Medulla oblongata (tissue), 1 donor: Measurements from ENCODE around the gene GASK1B.

Experiments
- DNase-seq: peaks from one replicate; pipeline ENCODE4 v3.0.0-alpha.2; 2015; ENCODE audit errors: extremely low spot score

GASK1B gene

DNA sequence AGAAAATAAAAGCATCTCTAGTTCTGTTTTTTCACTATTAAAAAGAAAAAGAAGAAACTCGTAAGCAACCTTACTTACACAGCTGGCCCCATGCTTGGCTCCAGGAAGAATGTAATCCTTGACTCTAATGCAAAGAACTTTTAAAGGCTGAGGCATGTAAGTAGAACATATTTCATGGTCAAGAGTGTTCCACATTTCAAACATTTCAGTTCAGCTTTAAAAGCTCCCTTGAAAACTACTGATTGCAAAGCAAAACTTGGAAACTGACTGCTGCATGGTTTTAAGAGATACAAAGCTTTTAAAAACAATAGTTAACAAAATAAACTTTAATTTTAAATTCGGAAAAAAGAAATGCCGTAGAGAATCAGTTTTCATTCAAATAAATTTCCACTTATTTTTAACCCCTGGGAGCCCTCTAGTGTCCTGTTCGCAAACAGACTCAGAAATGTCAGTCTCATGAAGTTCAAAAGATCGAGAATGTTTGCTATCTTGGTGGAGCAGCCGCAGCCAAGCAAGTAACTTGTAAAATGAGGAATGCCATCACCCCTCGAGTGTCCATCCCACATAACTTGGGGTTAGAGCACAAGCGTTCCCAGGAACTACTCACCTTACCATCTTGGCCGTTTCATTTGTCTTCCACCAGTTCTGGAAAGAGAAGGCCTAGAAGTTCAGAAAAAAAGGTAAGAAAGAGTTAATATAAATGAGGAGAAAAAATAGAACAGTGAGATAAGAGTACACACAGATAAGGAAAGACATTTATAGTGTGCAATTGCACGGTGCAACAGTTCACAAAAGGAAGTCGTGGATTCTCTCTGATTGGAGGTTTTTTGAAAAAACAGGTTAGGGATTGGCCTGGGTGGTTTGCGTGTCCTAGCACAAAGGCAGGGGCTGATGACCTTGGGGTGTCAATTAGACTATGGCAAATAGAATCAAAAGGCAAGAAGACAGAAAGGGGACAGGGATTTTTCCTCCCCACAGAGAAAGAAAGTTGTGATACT lies at the start of gene GASK1B:
GASK1B (minus strand) TSS at position 765 of the 998 bp plus-strand sequence. CDS start 1,650 bp downstream, outside the sequence.
- peak; percentile 79 for DNase-seq

DNA sequence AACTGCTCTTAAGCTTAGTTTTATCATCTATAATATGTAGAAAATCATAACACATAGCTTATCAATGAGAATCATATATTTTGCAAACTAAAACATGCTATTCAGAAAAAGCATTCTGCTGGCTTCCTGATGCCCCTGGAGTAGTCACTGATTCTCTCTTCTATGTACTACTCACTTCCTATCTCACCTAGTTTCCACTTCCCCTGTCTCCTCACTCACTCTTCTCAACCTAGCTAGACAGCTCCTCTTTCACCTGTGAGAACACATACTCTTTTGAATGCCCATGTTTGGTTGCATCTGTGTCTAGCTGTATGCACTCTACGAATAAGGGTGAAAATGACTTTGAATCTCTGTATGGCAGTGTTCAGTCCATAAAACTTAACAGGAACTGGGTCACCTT lies 46.8 kb upstream of the GASK1B start:
- DNase-seq, result no peak

DNA sequence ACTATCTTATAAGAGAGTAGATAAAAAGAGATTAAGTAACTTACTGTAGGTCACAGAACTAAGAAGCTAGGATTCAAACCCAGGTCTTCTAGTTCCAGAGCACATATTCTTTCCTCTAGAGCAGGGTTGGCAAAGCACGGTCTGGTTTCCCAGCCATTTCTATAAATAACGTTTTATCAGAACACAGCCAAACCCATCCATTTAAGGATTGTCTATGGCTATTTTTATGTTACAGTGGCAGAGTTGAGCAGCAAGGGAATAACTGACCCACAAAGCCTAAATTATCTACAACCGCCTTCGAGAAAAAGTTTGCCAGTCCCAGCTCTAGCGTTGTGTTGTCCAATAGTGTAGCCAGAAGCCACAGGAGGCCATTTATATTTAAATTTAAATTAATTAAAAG lies 44.9 kb upstream of the GASK1B start:
- DNase-seq, result no peak

DNA sequence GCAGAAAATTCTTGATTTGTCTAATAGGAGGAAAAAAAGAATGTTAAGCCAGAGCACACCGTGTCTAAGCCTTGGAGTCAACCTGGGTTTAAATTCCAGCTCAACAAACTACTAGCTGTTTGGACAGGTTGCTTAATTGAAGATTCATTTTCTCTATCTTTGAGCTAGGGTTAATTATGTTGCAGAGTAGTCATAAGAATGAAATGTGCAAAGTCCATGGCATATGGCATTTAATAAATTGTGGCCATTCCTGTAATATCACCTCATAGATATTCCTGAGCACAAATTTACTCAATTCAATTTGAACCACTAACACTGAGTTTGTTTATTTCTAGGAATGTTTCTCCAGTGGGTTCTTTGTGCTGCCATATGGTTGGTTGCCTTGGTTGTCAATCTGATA lies 42.0 kb upstream of the GASK1B start:
- DNase-seq, result no peak

DNA sequence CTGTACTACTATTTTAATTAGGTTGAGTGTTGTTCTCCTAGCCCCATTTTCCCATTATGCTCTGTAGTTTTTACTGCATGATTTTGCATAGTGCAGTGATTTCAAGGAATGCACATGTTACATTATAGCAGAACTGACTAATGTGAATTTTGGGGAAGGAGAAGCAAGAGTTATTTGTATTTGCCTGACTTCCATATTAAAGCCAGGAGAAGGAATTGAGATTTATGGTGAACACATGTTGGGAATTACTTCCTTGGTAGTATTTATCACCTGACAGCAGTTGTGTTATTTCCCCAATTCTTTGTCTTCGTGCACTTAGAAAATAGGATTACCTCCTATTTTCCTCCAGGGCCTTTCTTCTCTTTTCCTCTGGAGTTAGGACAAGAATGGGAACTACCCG lies 40.6 kb upstream of the GASK1B start:
- no peak for DNase-seq

DNA sequence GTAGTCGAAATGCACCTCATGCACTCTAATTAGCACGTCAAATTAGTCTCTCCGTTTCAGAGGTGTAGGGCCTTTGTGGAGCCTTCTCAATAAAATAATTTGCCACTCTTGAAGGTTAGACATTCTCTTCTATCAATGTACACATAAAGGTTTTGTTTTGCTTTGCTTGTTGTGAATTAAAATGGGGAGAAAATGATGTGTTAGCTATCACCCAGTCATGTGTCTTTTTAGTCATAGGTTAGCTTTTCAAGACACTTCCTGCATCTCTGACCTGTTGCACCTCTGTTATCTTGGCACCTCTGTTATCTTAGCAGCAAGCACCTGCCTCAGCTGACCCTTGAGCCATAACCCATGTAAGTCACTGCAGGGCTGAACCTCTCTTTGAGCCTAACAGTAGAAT lies 38.4 kb upstream of the GASK1B start:
- peak; percentile 59 for DNase-seq

DNA sequence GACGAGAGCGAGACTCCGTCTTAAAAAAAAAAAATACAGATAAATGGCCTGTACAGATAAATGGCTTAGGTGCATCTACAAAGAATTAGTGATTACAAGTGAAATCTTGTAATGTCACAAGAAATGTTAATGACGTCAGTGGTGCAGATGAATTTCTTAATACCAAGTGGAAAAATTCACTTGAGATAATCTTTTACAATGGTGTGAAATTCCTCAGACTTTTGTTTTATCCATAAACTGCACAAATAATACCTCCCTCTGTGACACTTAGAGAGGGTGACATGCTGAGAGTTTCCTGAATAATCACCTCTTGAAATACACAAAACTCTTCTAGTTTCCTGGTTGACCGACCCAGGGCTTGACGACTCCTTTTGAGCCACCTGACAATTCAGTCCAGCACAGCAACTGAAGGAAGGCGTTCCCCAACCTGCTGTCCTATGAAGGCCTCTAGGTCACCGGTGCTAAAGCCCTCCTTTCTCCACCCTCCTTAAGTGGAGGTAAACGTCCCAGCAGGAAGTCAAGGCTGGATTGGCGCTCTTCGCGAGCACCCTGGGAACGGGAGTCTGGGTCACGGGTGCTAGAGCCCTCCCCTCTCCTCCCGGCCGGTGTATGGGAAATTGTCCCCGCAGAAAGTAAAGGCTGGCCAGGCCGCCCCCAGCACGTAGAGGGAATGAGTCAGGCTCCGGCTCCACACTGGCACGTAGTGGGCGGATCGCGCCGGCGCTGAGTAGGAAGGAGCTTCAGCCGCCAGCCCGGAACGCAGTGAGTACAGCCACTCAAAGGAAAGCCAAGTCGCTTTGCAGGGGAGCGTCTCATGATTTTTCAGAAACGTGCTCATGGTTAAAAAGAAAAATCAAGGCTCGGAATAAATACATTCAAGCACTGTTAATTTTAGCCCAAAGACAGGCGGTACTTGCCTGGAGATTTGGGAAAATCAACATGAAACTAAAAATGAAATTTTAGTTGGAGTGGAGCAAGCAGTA lies 37.3 kb upstream of the GASK1B start, which contains the start of gene TMEM144:
TMEM144 (plus strand) TSS at position 662 of the 983 bp plus-strand sequence. CDS start 2,182 bp downstream, outside the sequence.
- DNase-seq, result peak; percentile 96

DNA sequence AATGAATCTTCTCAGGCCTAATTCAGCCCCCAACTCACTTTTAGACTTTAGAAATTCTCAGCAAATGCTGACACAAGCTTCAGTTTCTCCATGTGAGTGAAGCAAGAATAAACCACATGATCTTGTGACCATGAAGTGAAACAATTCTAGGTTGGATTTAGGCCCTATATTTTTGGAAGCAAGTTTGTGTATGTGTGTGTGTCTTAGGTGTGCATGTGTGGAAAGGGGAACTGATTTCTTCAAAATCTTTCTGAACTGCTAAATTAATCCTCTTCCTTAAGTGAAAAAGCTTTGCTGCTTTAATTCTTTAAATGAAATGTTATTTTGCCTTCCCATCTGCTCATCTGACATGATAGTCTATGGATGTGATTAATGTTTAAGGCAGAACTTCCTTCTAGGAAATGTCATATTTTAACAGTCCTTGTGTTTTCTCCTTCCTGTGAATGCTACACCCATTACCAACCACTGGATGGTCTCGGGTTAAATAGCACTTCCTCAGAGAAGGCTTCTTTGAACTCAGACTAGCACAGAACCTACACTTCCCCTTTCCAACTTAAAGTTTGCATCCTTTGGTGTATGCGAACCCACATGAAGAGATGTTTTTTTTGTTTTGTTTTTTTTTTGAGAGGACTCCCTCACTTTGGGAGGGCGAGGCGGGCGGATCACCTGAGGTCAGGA lies 36.3 kb upstream of the GASK1B start:
- DNase-seq, result peak; percentile 80

DNA sequence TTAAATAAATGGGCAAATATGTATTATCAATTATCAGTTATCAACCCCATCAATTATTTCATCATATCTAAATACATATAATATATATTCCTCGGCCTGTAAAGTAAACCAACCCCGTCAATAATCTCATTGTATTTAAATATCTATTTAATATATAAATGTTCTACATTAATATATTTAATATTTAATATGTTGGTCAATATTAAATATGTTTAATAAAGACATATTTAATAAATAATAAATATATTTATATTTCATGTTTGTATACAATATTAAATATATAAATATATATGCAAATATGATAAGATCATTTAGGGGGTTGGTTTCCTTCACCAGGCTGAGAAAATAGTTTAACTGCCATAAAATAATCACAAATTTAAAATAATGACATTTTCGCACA lies 31.1 kb upstream of the GASK1B start:
- no peak for DNase-seq

DNA sequence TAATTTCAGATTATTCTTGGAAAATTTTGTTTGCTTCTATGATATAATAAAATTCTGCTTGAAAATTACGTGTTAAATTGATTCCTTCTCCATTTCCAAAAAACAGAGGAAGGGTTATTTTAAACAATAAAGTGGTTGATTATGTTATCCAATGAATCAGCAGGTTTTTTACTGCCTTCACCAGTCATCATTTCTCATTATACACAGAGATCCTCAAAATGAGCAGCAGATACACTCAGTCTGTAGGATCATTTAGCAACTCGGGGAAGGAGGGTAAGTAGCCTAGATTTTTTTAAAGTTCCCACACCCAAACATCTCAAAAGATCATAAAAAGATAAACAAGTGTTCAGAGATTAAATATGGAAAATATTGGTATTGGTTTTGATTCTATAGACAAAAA lies 30.6 kb upstream of the GASK1B start:
- DNase-seq, result no peak

DNA sequence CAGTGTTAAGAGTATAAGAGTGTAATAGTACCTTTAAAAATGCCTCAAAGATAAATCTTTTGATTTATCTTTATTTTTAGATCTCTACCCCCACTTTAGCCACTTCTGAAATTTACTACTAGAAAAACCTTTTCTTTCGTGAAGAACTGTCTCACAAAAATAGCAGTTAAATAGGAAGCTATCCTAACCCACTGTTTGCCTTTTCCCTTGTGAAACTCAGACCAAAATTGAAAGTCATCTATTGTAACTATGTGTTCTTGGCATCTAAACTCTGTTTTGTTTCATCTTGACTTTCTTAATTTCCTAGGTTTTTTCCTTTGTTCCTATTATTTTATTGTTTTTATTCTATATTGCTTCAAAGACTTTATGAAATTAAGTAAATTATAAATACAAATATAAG lies 29.7 kb upstream of the GASK1B start:
- DNase-seq, result peak; percentile 64

DNA sequence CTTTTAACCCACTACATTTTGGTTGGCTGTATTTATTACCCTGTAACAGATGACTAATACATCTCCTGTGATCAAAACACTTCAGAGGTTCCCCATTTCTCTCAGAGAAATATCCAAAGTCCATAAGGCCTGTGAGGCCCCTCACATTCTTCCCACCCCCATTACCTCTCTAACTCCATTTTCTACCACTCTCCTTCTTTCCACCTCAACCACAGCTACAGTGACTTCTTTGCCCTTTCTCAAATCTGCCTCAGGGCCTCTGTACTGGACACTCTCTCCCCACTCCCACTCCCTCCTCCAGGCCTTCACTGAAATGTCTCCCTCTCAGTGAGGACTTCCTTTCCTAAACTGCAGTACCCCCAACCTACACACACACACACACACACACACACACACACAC lies 29.1 kb upstream of the GASK1B start:
- no peak for DNase-seq

DNA sequence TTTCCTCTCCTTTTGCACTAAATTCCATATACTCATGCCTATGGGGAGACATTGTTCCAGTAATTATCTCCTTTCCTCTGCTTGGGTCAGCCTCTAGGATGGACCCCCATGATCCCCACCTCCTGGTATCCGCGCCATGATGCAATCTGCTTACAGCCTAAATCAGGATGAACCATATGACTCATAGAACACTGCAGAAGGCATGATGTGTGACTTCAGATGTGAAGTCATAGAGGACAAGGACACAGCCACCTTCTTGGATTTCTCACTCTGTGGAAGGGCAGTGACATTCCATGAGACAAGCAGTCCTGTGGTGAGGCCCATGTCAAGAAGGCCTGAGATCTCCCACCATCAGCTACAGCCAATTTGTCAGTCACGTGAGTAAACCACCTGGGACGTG lies 28.5 kb upstream of the GASK1B start:
- DNase-seq, result no peak

DNA sequence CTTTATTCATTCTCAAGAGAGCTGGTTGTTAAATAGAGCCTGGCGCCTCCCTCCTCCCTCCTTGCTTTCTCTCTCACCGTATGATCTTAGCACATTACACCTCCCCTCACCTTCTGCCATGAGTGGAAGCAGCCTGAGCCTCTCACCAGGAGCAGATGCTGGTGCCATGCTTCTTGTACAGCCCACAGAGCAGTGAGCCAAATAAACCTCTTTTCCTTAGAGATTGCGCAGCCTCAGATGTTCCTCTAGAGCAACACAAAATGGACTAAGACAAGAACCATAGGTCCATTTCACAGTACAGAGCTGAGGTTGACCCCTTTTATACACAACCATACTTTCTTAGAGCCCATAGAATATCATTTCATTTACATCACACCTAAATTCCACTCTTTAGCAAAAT lies 27.4 kb upstream of the GASK1B start:
- no peak for DNase-seq

DNA sequence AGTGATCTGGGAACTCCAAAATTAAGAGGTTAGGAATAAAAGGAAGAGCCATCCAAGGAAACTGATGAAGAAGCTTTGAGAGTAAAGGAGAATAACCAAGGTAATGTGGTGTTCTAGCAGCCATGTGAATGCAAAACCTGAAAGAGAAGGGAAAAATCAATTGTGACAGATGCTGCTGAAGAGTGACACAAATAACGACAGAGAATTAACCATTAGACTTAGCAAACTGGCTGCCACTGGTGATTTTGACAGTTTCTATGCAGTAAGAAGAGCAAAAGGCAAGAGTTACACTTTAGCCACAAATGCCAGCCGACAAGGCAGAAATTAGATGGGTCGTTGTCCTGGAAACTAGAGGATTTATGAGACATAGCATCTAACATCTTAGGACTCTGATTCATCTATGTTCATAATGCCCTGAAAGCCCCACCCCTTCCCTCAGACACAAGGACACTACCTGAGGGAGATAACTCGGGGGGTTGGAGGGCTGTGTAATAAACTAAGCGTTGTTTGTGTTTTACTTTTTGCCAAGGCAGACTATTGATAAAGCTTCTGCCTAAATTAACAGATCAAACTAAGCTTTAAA lies 24.5 kb upstream of the GASK1B start:
- no peak for DNase-seq

DNA sequence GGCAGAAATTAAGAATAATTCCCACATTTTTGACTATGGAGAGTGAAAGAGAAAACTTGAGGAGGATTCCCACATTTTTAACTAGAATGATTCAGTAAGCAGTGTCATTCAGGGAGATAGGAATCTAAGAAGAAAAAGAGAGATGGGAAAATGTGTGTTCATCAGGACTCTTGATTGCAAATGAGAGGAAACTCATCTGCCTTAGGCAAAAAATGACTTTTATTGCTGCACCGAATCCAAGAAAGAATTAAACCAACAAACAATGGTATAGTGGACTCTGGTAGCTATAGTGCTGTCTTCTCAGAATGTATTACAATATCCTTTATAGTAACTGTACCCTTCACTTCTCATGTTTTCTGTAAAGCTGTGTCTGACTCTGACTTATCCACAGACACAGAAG lies 22.5 kb upstream of the GASK1B start:
- DNase-seq, result no peak

DNA sequence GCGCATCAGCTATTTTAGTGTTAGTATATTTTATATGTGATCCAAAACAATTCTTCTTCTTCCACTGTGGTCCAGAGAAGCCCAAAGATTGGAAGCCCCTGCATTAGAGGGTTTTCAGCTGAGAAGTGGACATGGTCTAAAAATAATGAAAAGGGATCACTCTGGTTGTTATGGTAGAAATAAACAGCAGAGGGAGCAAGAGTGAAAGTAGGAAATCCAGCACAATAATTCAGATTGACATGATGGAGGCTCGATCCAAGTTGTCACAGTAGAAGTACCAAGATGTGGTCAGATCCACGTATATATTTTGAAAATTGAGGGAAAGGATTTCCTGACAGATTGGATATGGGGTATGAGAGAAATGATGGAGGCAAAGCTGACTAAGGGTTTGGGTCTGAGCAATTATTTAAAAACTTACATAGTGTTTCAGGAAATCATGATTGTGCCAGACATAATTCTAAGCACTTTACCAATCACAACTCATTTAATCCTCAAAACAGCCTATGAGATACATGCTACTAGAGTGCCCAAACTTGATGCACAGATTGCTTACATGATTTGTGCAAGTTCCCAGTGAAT lies 20.4 kb upstream of the GASK1B start:
- DNase-seq, result peak; percentile 89

DNA sequence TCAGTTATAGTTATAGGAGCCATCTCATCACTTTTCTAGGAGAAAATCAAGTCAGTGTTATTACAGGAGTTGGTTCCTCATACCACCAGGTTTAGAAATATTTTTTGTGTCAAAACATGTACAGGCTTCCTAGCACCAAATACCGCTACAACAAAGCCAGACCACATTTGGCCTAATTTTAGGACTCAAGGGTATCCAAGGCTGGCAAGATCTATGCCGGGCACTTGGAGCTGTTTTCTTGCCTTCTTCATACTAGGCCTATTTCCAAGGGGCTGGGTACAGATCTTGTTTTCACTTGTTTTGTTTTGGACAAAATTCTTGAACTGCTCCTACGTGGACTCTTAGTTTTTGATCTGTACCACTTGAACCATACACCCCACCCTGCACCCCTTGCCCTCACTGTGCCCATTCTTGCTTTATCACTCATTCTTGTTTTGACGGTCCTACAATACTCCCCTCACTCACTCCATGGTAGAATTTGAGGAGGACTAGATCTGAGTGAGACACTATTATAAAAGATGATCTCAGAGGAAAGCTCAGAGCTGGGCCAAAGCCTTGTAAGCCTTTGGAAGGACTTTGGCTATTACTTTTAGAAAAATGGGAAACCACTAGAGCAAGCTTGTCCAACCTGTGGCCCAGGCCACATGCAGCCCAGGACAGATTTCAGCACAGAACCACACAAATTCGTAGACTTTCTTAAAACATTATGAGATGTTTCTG lies 19.8 kb upstream of the GASK1B start:
- DNase-seq, result peak; percentile 48

DNA sequence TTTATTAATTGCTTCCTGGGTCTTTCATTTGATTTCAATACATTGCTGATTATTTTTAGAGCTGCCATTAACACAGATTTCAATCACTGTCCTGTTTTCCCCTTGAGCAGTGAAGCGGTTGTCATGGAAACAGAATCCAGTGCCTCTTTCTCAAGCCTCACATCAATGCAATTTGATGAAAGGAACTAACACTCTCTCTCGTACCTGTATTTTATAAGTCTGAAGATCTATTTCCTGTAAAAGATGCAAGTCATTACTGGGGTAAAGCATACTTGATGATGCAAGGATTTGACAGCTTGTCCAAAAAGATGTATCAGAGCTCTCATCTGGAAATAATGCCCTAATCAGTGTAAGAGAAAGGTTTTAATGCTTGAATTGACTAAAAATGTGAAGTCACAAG lies 17.9 kb upstream of the GASK1B start:
- DNase-seq, result no peak

DNA sequence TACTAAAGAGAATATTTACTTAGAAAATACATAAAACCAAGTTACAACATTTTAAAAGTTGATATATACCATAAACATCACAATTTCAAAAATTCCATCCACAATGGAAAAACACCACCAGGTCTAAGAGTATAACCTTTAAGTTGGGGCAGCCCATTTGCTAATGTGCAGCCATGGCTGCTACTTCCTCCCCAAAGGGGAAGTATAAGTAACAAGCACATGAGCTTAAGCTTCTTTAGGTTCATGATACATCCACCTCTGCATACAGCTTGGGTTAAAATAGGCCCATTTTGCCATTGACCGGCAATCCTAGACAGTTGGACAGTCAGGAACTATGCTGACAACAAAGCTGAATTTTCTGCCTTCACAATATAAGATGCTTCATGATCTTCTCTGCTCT lies 16.6 kb upstream of the GASK1B start:
- DNase-seq, result no peak
